ENCODE data around the gene WDR70. TPM values are rescaled to one million over a fixed set of nuclear protein-coding genes. Genes with fewer than 3 reads are reported as not detected.

The WDR70 gene
- total and polyA plus RNA-seq, 10 of the 15 experiments (the other 5 are each of a cell fraction or from before 2014, with no cell fraction given), result 10.9 to 33.6 (median 29.1) TPM

DNA sequence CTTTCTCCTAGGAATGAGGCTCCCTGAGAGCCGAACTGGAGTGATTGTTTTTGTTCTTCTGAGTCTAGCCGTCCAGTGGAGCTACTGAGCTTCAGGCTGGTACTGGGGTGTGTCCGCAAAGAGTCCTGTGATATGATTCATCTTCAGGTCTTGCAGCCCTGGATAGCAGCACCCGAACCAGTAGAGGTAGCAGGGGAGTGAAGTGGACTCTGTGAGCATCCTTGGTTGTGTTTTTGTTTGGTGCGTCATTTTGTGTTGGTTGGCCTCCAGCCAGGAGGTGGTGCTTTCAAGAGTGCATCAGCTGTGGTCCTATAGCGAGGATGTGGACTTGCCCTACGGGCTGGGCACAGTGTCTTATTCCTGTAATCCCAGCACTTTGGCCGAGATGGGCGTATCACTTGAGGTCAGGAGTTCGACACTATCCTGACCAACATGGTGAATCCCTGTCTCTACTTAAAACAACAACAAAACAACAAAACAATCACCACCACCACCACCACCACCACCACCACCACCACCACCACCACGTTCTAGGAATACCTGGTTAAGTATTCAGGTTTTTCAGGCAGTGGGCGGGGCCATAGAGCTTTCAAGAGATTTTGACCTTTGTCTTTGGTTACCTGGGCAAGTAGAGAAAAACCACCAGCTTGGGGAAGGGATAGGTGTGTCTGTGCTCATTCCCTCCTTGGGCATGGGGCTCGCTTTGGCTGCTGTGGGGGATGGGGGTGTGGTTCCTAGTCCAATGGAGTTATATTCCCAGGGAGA lies 154.0 kb downstream of the WDR70 start:
- Histone ChIP-seq H3K4me1 (ENCODE audit: control insufficient read depth, insufficient read depth, low read length) (no peaks in the 10 kb centered on the region), H3K9ac (ENCODE audit: control insufficient read depth, insufficient read depth, low read length) (no peak overlapping the region), H3K79me2 (ENCODE audit: control insufficient read depth, insufficient read depth, low read length) (no peaks in the 10 kb centered on the region), H3K4me3 (no peak overlapping the region), H3K4me2 (ENCODE audit: control insufficient read depth, insufficient read depth) (no peak overlapping the region), H3K27me3 (replicated peaks in 1 of 2; ENCODE audit: control insufficient read depth in 2 of 2, insufficient read depth in 2 of 2, low read length in 1 of 2) (no peaks in the 10 kb centered on the region), H4K20me1 (ENCODE audit: control insufficient read depth, insufficient read depth) (no peaks in the 10 kb centered on the region), H3K36me3 (ENCODE audit: control insufficient read depth in 2 of 2, insufficient read depth in 2 of 2, low read length in 1 of 2) (peaks cover 0 to 3% of the 10 kb centered on the region in 2 experiments; a peak in 1 of 4 replicates), H3K27ac (ENCODE audit: control insufficient read depth, insufficient read depth) (no peak overlapping the region), H2AFZ (ENCODE audit: control insufficient read depth, low read depth, low read length) (no peak overlapping the region), H3K9me3 (replicated peaks; ENCODE audit: control insufficient read depth, insufficient read depth, low read length) (no peaks in the 10 kb centered on the region)
- SMC1A ChIA-PET (ENCODE audit: uncharacterized antibody, unreplicated experiment), result no interaction called here
- in situ Hi-C loops (cut with MboI), result no loop called here
- DNase-seq (ENCODE audit: low read depth, low spot score), result no peak
- intact Hi-C loops (cut with micrococcal nuclease; ENCODE audit: unreplicated experiment), result no loop called here
- RAD21 ChIA-PET (ENCODE audit: unreplicated experiment), result no interaction called here
- BruUV-seq (replicated peaks), result no TSS peak
- ATAC-seq, result no peak
- no peak for FAIRE-seq
- POLR2A ChIA-PET, result no interaction called here
- 81% methylated on average over 13 of the region's 13 CpGs for WGBS (ENCODE audit: insufficient coverage, insufficient replicate concordance, low lambda C conversion rate, missing lambda C conversion rate)
- CTCF ChIA-PET, result interaction anchor here (0.6 kb wide), 1 partner anchor 24 kb away, joined by 3 read pairs; no protein-coding TSS in a partner anchor
- TF ChIP-seq, protein P1, sequence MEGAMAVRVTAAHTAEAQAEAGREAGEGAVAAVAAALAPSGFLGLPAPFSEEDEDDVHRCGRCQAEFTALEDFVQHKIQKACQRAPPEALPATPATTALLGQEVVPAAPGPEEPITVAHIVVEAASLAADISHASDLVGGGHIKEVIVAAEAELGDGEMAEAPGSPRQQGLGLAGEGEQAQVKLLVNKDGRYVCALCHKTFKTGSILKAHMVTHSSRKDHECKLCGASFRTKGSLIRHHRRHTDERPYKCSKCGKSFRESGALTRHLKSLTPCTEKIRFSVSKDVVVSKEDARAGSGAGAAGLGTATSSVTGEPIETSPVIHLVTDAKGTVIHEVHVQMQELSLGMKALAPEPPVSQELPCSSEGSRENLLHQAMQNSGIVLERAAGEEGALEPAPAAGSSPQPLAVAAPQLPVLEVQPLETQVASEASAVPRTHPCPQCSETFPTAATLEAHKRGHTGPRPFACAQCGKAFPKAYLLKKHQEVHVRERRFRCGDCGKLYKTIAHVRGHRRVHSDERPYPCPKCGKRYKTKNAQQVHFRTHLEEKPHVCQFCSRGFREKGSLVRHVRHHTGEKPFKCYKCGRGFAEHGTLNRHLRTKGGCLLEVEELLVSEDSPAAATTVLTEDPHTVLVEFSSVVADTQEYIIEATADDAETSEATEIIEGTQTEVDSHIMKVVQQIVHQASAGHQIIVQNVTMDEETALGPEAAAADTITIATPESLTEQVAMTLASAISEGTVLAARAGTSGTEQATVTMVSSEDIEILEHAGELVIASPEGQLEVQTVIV (IDR thresholded peaks at IDR 0.05; ENCODE audit: borderline replicate concordance, partially characterized antibody), result no peak
- TF ChIP-seq CREM (IDR thresholded peaks at IDR 0.05; ENCODE audit: low read depth) (no peak), RELA (IDR thresholded peaks at IDR 0.05; ENCODE audit: borderline replicate concordance, partially characterized antibody) (no peak), KAT2A (conservative IDR thresholded peaks at IDR 0.05; ENCODE audit: control insufficient read depth, low read depth, low read length) (no peak), IKZF2 (IDR thresholded peaks at IDR 0.05) (no peak), MTA3 (IDR thresholded peaks at IDR 0.05; ENCODE audit: borderline replicate concordance, low read length) (no peak), PML (IDR thresholded peaks at IDR 0.05; ENCODE audit: low read length) (no peak), BRCA1 (IDR thresholded peaks at IDR 0.05; ENCODE audit: low read depth, low read length) (no peak), FOXM1 (IDR thresholded peaks at IDR 0.05; ENCODE audit: low read depth, low read length) (no peak), CBFB (IDR thresholded peaks at IDR 0.05; ENCODE audit: low read depth) (no peak), NR2F1 (conservative IDR thresholded peaks at IDR 0.05) (no peak), HDAC6 (IDR thresholded peaks at IDR 0.05; ENCODE audit: unreplicated experiment) (no peak), STAT3 (IDR thresholded peaks at IDR 0.05; ENCODE audit: low read depth, low read length) (no peak), SPI1 (IDR thresholded peaks at IDR 0.05; ENCODE audit: borderline replicate concordance, insufficient read depth, low read depth, low read length) (no peak)
- TF ChIP-seq, protein P2, sequence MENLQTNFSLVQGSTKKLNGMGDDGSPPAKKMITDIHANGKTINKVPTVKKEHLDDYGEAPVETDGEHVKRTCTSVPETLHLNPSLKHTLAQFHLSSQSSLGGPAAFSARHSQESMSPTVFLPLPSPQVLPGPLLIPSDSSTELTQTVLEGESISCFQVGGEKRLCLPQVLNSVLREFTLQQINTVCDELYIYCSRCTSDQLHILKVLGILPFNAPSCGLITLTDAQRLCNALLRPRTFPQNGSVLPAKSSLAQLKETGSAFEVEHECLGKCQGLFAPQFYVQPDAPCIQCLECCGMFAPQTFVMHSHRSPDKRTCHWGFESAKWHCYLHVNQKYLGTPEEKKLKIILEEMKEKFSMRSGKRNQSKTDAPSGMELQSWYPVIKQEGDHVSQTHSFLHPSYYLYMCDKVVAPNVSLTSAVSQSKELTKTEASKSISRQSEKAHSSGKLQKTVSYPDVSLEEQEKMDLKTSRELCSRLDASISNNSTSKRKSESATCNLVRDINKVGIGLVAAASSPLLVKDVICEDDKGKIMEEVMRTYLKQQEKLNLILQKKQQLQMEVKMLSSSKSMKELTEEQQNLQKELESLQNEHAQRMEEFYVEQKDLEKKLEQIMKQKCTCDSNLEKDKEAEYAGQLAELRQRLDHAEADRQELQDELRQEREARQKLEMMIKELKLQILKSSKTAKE (IDR thresholded peaks at IDR 0.05; ENCODE audit: low read depth, poor library complexity, severe bottlenecking), result no peak
- TF ChIP-seq, protein P3, sequence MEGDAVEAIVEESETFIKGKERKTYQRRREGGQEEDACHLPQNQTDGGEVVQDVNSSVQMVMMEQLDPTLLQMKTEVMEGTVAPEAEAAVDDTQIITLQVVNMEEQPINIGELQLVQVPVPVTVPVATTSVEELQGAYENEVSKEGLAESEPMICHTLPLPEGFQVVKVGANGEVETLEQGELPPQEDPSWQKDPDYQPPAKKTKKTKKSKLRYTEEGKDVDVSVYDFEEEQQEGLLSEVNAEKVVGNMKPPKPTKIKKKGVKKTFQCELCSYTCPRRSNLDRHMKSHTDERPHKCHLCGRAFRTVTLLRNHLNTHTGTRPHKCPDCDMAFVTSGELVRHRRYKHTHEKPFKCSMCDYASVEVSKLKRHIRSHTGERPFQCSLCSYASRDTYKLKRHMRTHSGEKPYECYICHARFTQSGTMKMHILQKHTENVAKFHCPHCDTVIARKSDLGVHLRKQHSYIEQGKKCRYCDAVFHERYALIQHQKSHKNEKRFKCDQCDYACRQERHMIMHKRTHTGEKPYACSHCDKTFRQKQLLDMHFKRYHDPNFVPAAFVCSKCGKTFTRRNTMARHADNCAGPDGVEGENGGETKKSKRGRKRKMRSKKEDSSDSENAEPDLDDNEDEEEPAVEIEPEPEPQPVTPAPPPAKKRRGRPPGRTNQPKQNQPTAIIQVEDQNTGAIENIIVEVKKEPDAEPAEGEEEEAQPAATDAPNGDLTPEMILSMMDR (IDR thresholded peaks at IDR 0.05 in 2 of 3, conservative IDR thresholded peaks at IDR 0.05 in 1 of 3; ENCODE audit: control insufficient read depth in 2 of 3, extremely low read depth in 1 of 3, insufficient read depth in 1 of 3, low read depth in 3 of 3, low read length in 3 of 3), result no peak
- TF ChIP-seq, protein P4, sequence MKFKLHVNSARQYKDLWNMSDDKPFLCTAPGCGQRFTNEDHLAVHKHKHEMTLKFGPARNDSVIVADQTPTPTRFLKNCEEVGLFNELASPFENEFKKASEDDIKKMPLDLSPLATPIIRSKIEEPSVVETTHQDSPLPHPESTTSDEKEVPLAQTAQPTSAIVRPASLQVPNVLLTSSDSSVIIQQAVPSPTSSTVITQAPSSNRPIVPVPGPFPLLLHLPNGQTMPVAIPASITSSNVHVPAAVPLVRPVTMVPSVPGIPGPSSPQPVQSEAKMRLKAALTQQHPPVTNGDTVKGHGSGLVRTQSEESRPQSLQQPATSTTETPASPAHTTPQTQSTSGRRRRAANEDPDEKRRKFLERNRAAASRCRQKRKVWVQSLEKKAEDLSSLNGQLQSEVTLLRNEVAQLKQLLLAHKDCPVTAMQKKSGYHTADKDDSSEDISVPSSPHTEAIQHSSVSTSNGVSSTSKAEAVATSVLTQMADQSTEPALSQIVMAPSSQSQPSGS (IDR thresholded peaks at IDR 0.05; ENCODE audit: low read length), result no peak

All from GM12878 (cell line).